Stimulated activated CD4-positive, alpha-beta T cell treated with anti-CD3 and anti-CD28 coated beads, Interleukin-12 subunit alpha, Interleukin-12 subunit beta, amount 100 ng/mL, for 48 hours (primary cell): ENCODE data around the gene DMRTA2.

Experiments
- DNase-seq, 3 donors: peaks; one replicate each; pipeline ENCODE4 v3.0.0-alpha.2; 2020; ENCODE audit warnings: low read depth in 2 of 3, low spot score in 1 of 3

The DMRTA2 gene

GRCh38 chr1:50422946-50423669 is at the start of gene DMRTA2:
TSS of gene DMRTA2 (minus strand) at chr1:50423443. CDS start at chr1:50421536, 1,907 bp downstream.
- no peak for DNase-seq

- no peak for DNase-seq
These were observed 48.7 kb upstream of the DMRTA2 start for GRCh38 chr1:50471967-50472366.

- DNase-seq: no peak
These were observed 39.7 kb upstream of the DMRTA2 start for GRCh38 chr1:50462964-50463363.

GRCh38 chr1:50458507-50458906 is 35.3 kb upstream of the DMRTA2 start:
- no peak for DNase-seq

GRCh38 chr1:50454911-50455310 is 31.7 kb upstream of the DMRTA2 start:
- DNase-seq: no peak

- no peak for DNase-seq
These were observed 30.0 kb upstream of the DMRTA2 start for GRCh38 chr1:50453266-50453665.

GRCh38 chr1:50452700-50453099 is 29.5 kb upstream of the DMRTA2 start:
- no peak for DNase-seq

GRCh38 chr1:50450861-50451653 is 27.8 kb upstream of the DMRTA2 start:
- no peak for DNase-seq

GRCh38 chr1:50447961-50448360 is 24.7 kb upstream of the DMRTA2 start:
- DNase-seq: no peak

- no peak for DNase-seq
These were observed 17.9 kb upstream of the DMRTA2 start for GRCh38 chr1:50441183-50441582.

- no peak for DNase-seq
These were observed 15.7 kb upstream of the DMRTA2 start for GRCh38 chr1:50438945-50439344.

- DNase-seq: no peak
These were observed 13.2 kb upstream of the DMRTA2 start for GRCh38 chr1:50436489-50436888.

- no peak for DNase-seq
These were observed 6.8 kb upstream of the DMRTA2 start for GRCh38 chr1:50430010-50430405.

GRCh38 chr1:50427818-50428779 is 4.9 kb upstream of the DMRTA2 start:
- DNase-seq: no peak

- no peak for DNase-seq
These were observed 4.0 kb upstream of the DMRTA2 start for GRCh38 chr1:50427086-50427817.

GRCh38 chr1:50426702-50427085 is 3.5 kb upstream of the DMRTA2 start:
- DNase-seq: no peak

- DNase-seq: no peak
These were observed 3.0 kb upstream of the DMRTA2 start for GRCh38 chr1:50426108-50426700.

- DNase-seq: no peak
These were observed 2.3 kb upstream of the DMRTA2 start for GRCh38 chr1:50425376-50426107.

GRCh38 chr1:50424884-50425375 is 1.7 kb upstream of the DMRTA2 start:
- no peak for DNase-seq
